ENCODE measurements around the gene CCNE1. TPM values are rescaled to one million over a fixed set of nuclear protein-coding genes. Genes with fewer than 3 reads are reported as not detected.
"Not testable (repeated sequence)": the region's sequence is repeated elsewhere in the genome, so short reads cannot be mapped to it uniquely, and the experiment has no call there.

Gene CCNE1
- polyA plus RNA-seq, 1 of the 3 experiments (the other 2 are of a cell fraction): 8.9 TPM

DNA sequence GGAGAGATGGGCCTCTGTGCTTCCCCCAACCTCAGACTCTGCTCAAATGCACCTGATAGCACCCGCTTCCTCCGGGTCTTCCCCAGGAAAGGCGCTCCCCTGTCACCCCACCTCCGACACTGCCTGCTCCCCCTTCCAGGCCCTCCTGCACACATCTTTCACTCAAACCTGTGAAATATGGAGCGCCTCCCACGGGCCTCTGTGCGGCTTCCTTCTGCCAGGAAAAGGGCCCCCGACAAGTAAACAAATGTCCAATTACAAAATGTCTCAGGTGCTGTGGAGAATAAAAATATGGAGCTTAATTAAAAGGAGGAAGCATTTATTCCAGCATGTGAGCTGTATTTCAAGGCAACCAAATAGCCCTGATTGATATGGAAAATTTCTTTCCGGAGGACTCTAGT, 15.6 kb upstream of the CCNE1 start (continued):
- TF ChIP-seq, protein P1, sequence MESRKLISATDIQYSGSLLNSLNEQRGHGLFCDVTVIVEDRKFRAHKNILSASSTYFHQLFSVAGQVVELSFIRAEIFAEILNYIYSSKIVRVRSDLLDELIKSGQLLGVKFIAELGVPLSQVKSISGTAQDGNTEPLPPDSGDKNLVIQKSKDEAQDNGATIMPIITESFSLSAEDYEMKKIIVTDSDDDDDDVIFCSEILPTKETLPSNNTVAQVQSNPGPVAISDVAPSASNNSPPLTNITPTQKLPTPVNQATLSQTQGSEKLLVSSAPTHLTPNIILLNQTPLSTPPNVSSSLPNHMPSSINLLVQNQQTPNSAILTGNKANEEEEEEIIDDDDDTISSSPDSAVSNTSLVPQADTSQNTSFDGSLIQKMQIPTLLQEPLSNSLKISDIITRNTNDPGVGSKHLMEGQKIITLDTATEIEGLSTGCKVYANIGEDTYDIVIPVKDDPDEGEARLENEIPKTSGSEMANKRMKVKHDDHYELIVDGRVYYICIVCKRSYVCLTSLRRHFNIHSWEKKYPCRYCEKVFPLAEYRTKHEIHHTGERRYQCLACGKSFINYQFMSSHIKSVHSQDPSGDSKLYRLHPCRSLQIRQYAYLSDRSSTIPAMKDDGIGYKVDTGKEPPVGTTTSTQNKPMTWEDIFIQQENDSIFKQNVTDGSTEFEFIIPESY (IDR thresholded peaks at IDR 0.05; ENCODE audit: borderline replicate concordance, low read depth): no peak
- TF ChIP-seq RAD21 (IDR thresholded peaks at IDR 0.05; ENCODE audit: low read length) (no peak), FOSL2 (IDR thresholded peaks at IDR 0.05; ENCODE audit: borderline replicate concordance, low read depth) (no peak), JUND (IDR thresholded peaks at IDR 0.05) (no peak), RXRA (IDR thresholded peaks at IDR 0.05; ENCODE audit: borderline replicate concordance, low read depth) (no peak)

DNA sequence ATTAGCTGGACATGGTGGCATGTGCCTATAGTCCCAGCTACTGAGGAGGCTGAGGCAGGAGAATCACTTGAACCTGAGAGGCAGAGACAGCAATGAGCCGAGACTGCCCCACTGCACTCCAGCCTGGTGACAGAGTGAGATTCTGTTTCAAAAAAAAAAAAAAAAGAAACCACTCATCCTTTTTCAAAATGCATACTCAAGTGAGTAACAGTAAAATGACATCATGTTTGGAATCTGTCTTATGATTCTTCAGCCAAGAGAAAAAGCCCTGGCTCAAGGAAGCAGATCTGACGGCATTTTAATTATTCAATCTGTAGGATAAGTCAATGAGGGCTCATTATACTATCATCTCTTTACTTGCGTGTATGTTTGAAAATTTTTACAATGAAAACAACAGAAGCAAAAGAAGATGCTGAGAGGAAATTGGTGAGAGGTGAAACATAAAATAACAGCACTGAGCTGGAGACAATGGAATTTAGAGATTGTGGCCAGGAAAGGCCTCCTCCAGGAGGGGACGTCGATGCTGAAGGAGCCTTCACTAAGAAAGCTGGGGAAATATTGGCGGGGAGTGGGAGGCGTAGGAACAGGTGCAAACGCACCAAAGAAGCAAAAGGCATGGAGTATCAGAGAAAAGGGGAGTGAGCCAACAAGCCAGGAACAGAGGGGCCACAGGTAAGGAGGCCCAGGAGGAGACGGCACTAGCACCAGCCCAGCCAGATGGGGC, 12.9 kb upstream of the CCNE1 start:
- Histone ChIP-seq H3K9me2 (no peaks in the 10 kb centered on the region), H3K4me1 (ENCODE audit: control insufficient read depth in 1 of 2, insufficient read depth in 2 of 2, low read depth in 1 of 2, low read length in 1 of 2) (no peaks in the 10 kb centered on the region), H4K20me1 (ENCODE audit: insufficient read depth) (no peaks in the 10 kb centered on the region), H3K79me2 (ENCODE audit: insufficient read depth) (no peaks in the 10 kb centered on the region), H3F3A (replicated peaks; ENCODE audit: insufficient read depth) (no peaks in the 10 kb centered on the region), H3K9ac (no peak overlapping the region), H3K4me2 (peak overlapping the region; percentile 8; the same call in 1 of the 2 replicates), H3K27me3 (ENCODE audit: insufficient read depth) (no peaks in the 10 kb centered on the region; the same call in 1 of the 2 replicates), H3K27ac (ENCODE audit: low read depth in 2 of 2, low read length in 1 of 2) (peak overlapping the region in 1 of 2 experiments; percentile 17; a peak in 1 of 4 replicates), H3K4me3 (ENCODE audit: low read depth in 2 of 2, low read length in 1 of 2) (no peak overlapping the region), H3K9me3 (no peaks in the 10 kb centered on the region), H3K36me3 (replicated peaks in 1 of 2; ENCODE audit: control insufficient read depth in 1 of 2, insufficient read depth in 2 of 2, low read length in 1 of 2) (no peaks in the 10 kb centered on the region), H2AFZ (ENCODE audit: low read depth) (0 out of 2 replicates have a peak overlapping the region, but pooled peaks have one; percentile 20)
- TF ChIP-seq, protein P2, sequence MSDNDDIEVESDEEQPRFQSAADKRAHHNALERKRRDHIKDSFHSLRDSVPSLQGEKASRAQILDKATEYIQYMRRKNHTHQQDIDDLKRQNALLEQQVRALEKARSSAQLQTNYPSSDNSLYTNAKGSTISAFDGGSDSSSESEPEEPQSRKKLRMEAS (IDR thresholded peaks at IDR 0.05; ENCODE audit: low read depth): no peak
- no peak for TF ChIP-seq TAF1 (IDR thresholded peaks at IDR 0.05; ENCODE audit: borderline replicate concordance, low read depth, low read length)
- no peak for TF ChIP-seq FOXM1 (IDR thresholded peaks at IDR 0.05; ENCODE audit: low read depth)
- DNase-seq: no peak
- ChIA-PET CTCF (interaction anchor here (0.9 to 1.3 kb wide), 2 partner anchors 28 to 39 kb away, joined by 3 to 4 read pairs; no protein-coding TSS in a partner anchor), POLR2A (no interaction called here)
- WGBS (ENCODE audit: low lambda C conversion rate): 76% methylated on average over 9 of the region's 9 CpGs

DNA sequence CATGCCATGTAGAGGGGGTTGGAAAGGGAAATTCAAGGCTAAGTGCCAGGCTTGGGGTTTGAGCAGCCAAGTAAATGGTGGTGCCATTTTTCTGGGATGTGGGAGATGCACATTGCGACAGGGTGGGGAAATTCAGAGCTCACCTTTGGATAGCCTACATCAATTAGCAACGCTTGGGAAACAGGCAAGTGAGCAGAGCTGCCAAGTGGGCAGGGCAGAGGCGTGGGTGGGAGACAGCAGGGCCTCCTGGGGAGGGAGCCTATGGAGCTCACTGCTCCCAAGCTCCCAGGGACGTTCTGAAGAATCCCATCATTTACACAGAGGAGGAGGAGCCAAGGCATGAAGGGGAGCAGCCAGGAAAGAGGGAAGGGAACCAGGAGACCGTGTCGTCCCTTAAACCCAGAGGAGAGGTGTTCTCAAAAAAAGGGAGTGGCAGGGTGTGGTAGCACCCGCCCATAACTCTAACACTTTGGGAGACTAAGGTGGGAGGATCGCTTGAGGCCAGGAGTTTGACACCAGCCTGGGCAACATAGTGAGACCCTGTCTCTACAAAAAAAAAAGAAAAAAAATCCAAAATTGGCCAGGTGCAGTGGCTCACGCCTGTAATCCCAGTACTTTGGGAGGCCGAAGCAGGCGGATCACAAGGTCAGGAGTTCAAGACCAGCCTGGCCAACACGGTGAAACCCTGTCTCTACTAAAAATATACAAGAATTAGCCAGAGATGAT, 11.5 kb upstream of the CCNE1 start:
- DNase-seq: no peak
- POLR2A ChIA-PET: no interaction called here

DNA sequence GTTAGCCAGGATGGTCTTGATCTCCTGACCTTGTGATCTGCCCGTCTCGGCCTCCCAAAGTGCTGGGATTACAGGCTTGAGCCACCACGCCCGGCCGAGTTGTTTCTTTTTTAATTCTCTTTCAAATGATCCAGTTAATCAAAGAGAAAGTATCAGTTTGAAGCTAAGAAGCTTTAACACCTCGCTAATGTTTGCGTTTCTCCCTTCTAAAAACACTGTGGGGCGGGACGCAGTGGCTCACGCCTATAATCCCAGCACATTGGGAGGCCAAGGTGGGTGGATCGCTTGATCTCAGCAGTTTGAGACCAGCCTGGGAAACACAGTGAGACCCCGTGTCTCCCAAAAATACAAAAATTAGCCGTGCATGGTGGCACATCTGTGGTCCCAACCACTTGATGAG, 7.8 kb upstream of the CCNE1 start:
- H3K36me3 ChIP-seq (replicated peaks in 1 of 2; ENCODE audit: control insufficient read depth in 1 of 2, insufficient read depth in 2 of 2, low read length in 1 of 2); H2AFZ ChIP-seq (ENCODE audit: low read depth); H3K9me3 ChIP-seq; DNase-seq; POLR2A ChIA-PET; H3K79me2 ChIP-seq (ENCODE audit: insufficient read depth); H4K20me1 ChIP-seq (ENCODE audit: insufficient read depth); H3K9ac ChIP-seq; H3K4me3 ChIP-seq (ENCODE audit: low read depth in 2 of 2, low read length in 1 of 2); H3K27me3 ChIP-seq (ENCODE audit: insufficient read depth); H3F3A ChIP-seq (replicated peaks; ENCODE audit: insufficient read depth); H3K9me2 ChIP-seq; H3K4me2 ChIP-seq; H3K27ac ChIP-seq (ENCODE audit: low read depth in 2 of 2, low read length in 1 of 2): not testable (repeated sequence)
- CTCF ChIA-PET: interaction anchor here (1.0 kb wide), 1 partner anchor 88 kb away, joined by 4 read pairs; no protein-coding TSS in a partner anchor
- WGBS (ENCODE audit: low lambda C conversion rate): 83% methylated on average over 13 of the region's 13 CpGs
- peaks cover 0 to 19% of the 10 kb centered on the region in 2 experiments; a peak in 1 of 4 replicates for H3K4me1 ChIP-seq (ENCODE audit: control insufficient read depth in 1 of 2, insufficient read depth in 2 of 2, low read depth in 1 of 2, low read length in 1 of 2)

More for the DNA sequence above, 11.5 kb upstream of the CCNE1 start:
- Histone ChIP-seq H3K36me3 (replicated peaks in 1 of 2; ENCODE audit: control insufficient read depth in 1 of 2, insufficient read depth in 2 of 2, low read length in 1 of 2) (no peaks in the 10 kb centered on the region), H3K4me1 (ENCODE audit: control insufficient read depth in 1 of 2, insufficient read depth in 2 of 2, low read depth in 1 of 2, low read length in 1 of 2) (peaks cover 0 to 1% of the 10 kb centered on the region in 2 experiments; a peak in 1 of 4 replicates), H3K9me3 (no peaks in the 10 kb centered on the region), H3K27ac (ENCODE audit: low read depth in 2 of 2, low read length in 1 of 2) (no peak overlapping the region), H3K4me3 (ENCODE audit: low read depth in 2 of 2, low read length in 1 of 2) (no peak overlapping the region), H3K4me2 (no peak overlapping the region), H4K20me1 (ENCODE audit: insufficient read depth) (no peaks in the 10 kb centered on the region), H3F3A (replicated peaks; ENCODE audit: insufficient read depth) (no peaks in the 10 kb centered on the region), H3K79me2 (ENCODE audit: insufficient read depth) (no peaks in the 10 kb centered on the region), H3K27me3 (ENCODE audit: insufficient read depth) (no peaks in the 10 kb centered on the region; the same call in 1 of the 2 replicates), H2AFZ (ENCODE audit: low read depth) (no peak overlapping the region), H3K9ac (no peak overlapping the region), H3K9me2 (no peaks in the 10 kb centered on the region)
- 72% methylated on average over 12 of the region's 12 CpGs for WGBS (ENCODE audit: low lambda C conversion rate)
- CTCF ChIA-PET: interaction anchor here (0.7 to 0.9 kb wide), 2 partner anchors 41 to 57 kb away, joined by 3 to 4 read pairs; no protein-coding TSS in a partner anchor
- no peak for TF ChIP-seq CHD2 (IDR thresholded peaks at IDR 0.05; ENCODE audit: low read length, partially characterized antibody)
- no peak for TF ChIP-seq ELF1 (IDR thresholded peaks at IDR 0.05)
- TF ChIP-seq EP300 (IDR thresholded peaks at IDR 0.05; ENCODE audit: borderline replicate concordance in 1 of 2, low read depth in 1 of 2, low read length in 1 of 2): no peak
- no peak for TF ChIP-seq RXRA (IDR thresholded peaks at IDR 0.05; ENCODE audit: borderline replicate concordance, low read depth)
- TF ChIP-seq FOXJ3 (CRISPR knock-in tag; IDR thresholded peaks at IDR 0.05): no peak
- no peak for TF ChIP-seq SMC3 (IDR thresholded peaks at IDR 0.05; ENCODE audit: low read depth, low read length)
- TF ChIP-seq POLR2AphosphoS5 (IDR thresholded peaks at IDR 0.05; ENCODE audit: low read depth, low read length): no peak
- no peak for TF ChIP-seq SIN3A (IDR thresholded peaks at IDR 0.05; ENCODE audit: borderline replicate concordance, low read depth, low read length)
- no peak for TF ChIP-seq EZH2phosphoT487 (IDR thresholded peaks at IDR 0.05; ENCODE audit: borderline replicate concordance, low read depth)
- TF ChIP-seq TCF12 (IDR thresholded peaks at IDR 0.05): no peak
- no peak for TF ChIP-seq RFX5 (IDR thresholded peaks at IDR 0.05; ENCODE audit: low read length)
- no peak for TF ChIP-seq YY1 (IDR thresholded peaks at IDR 0.05; ENCODE audit: low read depth)
- TF ChIP-seq, protein P3, sequence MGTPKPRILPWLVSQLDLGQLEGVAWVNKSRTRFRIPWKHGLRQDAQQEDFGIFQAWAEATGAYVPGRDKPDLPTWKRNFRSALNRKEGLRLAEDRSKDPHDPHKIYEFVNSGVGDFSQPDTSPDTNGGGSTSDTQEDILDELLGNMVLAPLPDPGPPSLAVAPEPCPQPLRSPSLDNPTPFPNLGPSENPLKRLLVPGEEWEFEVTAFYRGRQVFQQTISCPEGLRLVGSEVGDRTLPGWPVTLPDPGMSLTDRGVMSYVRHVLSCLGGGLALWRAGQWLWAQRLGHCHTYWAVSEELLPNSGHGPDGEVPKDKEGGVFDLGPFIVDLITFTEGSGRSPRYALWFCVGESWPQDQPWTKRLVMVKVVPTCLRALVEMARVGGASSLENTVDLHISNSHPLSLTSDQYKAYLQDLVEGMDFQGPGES (IDR thresholded peaks at IDR 0.05; ENCODE audit: low read depth, low read length): no peak
